HFFc6 (cell line): ENCODE data around the gene CLIC5. TPM values are rescaled to one million over a fixed set of nuclear protein-coding genes. Genes with fewer than 3 reads are reported as not detected.

Experiments used
- DNase-seq: peaks from one replicate; pipeline ENCODE4 v3.0.0-alpha.2; 2018
- H3K27ac Mint-ChIP-seq: 2 replicates; pipeline ENCODE4 v1.8.0; 2020; ENCODE audit warnings: mild to moderate bottlenecking, mixed read lengths
- H3K27me3 Mint-ChIP-seq: 2 replicates; pipeline ENCODE4 v1.8.0; 2021; ENCODE audit warnings: mild to moderate bottlenecking, moderate library complexity, mixed read lengths; ENCODE audit not compliant: insufficient read depth
- H3K36me3 Mint-ChIP-seq: 2 replicates; pipeline ENCODE4 v1.8.0; 2021; ENCODE audit warnings: low read depth, mixed read lengths
- H3K4me1 Mint-ChIP-seq: 2 replicates; pipeline ENCODE4 v1.8.0; 2020; ENCODE audit warnings: low read depth, mixed read lengths
- H3K4me3 Mint-ChIP-seq: 2 replicates; pipeline ENCODE4 v1.8.0; 2020; ENCODE audit warnings: mild to moderate bottlenecking, moderate library complexity, mixed read lengths
- H3K9me3 Mint-ChIP-seq: 2 replicates; pipeline ENCODE4 v1.8.0; 2020; ENCODE audit warnings: mild to moderate bottlenecking, mixed read lengths
- total RNA-seq, 6 experiments: library from RNA; stranded (reverse); fragmentation: NEBNext Ultra II Directional; extraction: Animal tissue kit (Norgen Biotek cat#: 25700); gene quantifications; 2 replicates in 1 of 6; 3 replicates in 5 of 6; pipeline ENCODE4 v1.2.3, GENCODE V29; 2021
- TF ChIP-seq, protein P1 (sequence below): fragments of 200-600 bp; sonication (generic); IDR thresholded peaks from 2 replicates; pipeline ENCODE4 v1.5.0; 2021; ENCODE audit warnings: antibody characterized with exemption, mild to moderate bottlenecking

CLIC5 gene
- total RNA-seq, 6 experiments from 2014 or later = not detected

DNA sequence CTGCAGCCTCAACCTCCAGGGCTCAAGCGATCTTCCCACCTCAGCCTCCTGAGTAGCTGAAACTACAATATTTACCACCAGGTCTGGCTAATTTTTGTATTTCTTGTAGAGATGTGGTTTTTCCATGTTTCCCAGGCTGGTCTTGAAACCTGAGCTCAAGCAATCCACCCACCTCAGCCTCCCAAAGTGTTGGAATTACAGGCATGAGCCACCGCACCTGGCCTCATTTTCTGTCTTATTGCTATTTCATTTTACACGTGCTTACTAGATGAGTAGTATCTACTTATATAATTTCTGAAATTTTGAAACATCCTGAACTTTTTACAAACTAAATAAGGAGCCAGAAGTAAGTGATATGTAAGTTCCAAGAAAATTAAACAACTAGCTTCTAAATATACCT, 34.6 kb downstream of the CLIC5 start:
- Mint-ChIP-seq H3K4me3 (no peak overlapping the region), H3K4me1 (no peaks in the 10 kb centered on the region), H3K27ac (no peak overlapping the region), H3K27me3 (peaks cover 4% of the 10 kb centered on the region; the same call in 1 of the 2 replicates), H3K36me3 (no peaks in the 10 kb centered on the region), H3K9me3 (no peaks in the 10 kb centered on the region)
- no peak for DNase-seq
- TF ChIP-seq, protein P1, sequence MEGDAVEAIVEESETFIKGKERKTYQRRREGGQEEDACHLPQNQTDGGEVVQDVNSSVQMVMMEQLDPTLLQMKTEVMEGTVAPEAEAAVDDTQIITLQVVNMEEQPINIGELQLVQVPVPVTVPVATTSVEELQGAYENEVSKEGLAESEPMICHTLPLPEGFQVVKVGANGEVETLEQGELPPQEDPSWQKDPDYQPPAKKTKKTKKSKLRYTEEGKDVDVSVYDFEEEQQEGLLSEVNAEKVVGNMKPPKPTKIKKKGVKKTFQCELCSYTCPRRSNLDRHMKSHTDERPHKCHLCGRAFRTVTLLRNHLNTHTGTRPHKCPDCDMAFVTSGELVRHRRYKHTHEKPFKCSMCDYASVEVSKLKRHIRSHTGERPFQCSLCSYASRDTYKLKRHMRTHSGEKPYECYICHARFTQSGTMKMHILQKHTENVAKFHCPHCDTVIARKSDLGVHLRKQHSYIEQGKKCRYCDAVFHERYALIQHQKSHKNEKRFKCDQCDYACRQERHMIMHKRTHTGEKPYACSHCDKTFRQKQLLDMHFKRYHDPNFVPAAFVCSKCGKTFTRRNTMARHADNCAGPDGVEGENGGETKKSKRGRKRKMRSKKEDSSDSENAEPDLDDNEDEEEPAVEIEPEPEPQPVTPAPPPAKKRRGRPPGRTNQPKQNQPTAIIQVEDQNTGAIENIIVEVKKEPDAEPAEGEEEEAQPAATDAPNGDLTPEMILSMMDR = no peak

DNA sequence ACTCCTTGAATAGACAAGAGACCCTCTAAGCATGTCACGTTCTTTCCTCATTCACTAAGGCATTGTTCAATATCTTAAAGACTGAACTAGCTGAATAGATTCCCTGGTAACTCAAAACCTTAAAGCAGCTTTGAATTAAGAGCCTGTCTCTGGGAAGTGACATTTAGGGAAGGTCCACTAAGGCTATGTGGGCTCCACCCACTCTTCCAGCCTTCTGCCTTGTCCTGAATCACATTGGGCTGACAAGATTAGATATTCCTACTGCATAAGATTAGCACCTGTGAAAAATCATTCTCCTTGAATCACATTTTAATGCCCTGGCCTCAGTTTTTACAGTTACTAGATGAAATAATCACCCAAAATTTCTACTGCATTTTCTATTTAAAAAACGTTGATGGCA, 36.3 kb downstream of the CLIC5 start:
- TF ChIP-seq, protein P1 = no peak
- Mint-ChIP-seq H3K4me1 (no peaks in the 10 kb centered on the region), H3K4me3 (no peak overlapping the region), H3K36me3 (no peaks in the 10 kb centered on the region), H3K27me3 (peaks cover 4% of the 10 kb centered on the region; the same call in 1 of the 2 replicates), H3K9me3 (peaks cover 4% of the 10 kb centered on the region; the same call in 1 of the 2 replicates), H3K27ac (no peak overlapping the region)
- DNase-seq = no peak

DNA sequence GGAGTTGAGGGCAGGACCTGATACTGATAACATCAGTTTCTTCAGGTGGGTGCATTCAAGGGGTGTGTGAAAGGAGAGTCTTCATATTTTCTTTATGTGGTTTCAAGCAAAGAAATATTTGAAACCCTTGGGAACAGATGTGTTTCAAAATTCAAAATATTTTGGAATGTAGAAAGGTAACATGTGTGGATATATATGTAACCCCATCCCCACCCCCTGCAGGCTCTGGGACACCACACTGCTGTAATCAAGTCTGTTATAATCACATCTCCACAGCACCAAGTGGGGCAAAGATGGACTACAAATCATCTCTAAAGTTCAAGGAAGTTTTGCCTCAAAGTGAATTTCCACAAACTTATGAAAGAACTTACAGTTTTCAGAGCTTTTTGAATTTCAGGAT, 41.1 kb downstream of the CLIC5 start:
- Mint-ChIP-seq H3K36me3 (no peaks in the 10 kb centered on the region), H3K27me3 (no peaks in the 10 kb centered on the region; the same call in 1 of the 2 replicates), H3K9me3 (peaks cover 4% of the 10 kb centered on the region; the same call in 1 of the 2 replicates), H3K27ac (no peak overlapping the region), H3K4me3 (no peak overlapping the region), H3K4me1 (no peaks in the 10 kb centered on the region)
- DNase-seq = no peak
- TF ChIP-seq, protein P1 = no peak

DNA sequence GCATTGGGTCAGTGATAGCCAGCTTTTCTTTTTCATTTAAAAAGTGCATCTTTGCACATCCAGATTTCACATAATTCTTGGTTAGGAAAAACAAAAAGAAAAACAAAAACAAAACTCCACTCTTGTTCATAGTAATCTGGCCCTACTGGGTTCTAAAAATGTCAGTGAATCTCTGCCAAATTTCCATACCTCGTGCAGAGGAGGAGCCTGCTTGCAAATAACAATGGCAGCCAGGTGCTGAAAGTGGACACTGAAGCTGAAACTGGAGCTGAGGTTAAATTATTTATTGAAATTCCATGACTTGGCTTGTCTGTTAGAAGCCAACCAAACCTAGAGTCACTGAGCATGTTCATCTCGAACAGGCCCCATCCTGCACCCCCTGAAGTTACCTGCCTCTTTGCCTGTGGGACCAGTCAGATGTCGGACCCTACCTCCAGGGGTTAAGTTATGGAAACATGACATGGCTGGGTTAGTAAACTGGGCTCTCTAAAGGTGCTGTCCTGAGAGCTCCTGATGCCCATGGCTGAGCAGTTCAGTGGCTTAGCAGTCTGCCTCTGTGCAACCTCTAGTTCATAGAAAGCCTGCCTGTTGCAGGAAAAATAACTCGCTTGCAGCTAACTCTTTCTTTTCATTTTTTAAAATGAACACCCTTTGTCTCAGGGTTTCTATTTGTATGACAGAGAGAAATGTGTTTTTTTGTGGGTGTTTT, 42.7 kb downstream of the CLIC5 start:
- Mint-ChIP-seq H3K9me3 (peaks cover 4% of the 10 kb centered on the region; the same call in 1 of the 2 replicates), H3K4me3 (no peak overlapping the region), H3K27me3 (no peaks in the 10 kb centered on the region; the same call in 1 of the 2 replicates), H3K4me1 (no peaks in the 10 kb centered on the region), H3K36me3 (no peaks in the 10 kb centered on the region), H3K27ac (no peak overlapping the region)
- DNase-seq = no peak
- TF ChIP-seq, protein P1 = no peak

DNA sequence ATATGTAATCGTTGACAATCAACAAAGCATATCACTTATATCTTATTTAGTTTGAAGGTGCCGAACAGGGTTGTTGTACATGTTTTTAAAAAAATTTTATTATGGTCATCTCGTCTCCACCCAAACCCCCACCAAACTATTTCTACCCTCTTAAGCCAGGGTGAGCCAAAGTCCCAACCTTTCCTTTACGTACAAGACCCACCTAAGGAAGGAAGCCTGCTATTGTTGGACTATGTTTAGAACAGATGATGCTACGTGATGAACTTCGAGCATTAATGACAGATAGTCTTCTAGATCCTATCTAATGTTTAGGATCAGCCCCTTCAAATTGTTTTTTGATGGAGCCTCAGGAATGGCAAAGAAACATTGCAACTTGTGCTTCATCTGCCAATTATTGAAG, 44.4 kb downstream of the CLIC5 start:
- Mint-ChIP-seq H3K9me3 (peaks cover 4% of the 10 kb centered on the region; the same call in 1 of the 2 replicates), H3K4me3 (no peak overlapping the region), H3K4me1 (peaks cover 4% of the 10 kb centered on the region), H3K27me3 (peaks cover 2% of the 10 kb centered on the region; the same call in 1 of the 2 replicates), H3K36me3 (no peaks in the 10 kb centered on the region), H3K27ac (no peak overlapping the region)
- no peak for DNase-seq
- TF ChIP-seq, protein P1 = no peak
